ENCODE data around the gene NOL7. TPM values are rescaled to one million over a fixed set of nuclear protein-coding genes. Genes with fewer than 3 reads are reported as not detected.

Gene NOL7
- total and polyA plus RNA-seq, 2 of the 8 experiments (the other 6 are each of a cell fraction or from before 2014, with no cell fraction given), result 16.4 to 70.4 TPM

DNA sequence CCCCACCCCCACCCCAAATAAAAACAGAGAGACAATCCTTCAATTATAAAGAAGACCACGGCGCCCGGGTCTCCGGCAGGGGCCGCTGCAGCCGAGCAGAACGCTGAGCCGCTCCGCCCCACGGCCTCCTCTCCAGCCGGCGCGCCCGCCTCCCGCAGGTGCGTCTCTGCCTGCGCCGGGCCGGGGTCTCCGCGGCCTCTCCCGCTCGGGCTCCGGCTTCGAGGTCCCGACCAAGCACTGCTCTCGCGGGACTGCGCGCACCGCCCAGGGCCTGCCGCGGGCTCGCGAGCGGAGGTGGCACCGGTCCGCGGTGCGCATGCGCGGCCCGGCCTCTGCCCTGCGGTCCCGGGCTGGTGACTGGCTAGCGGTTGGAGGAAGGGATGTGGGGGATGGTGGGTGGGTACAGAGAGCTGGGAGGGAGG, 41.0 kb upstream of the NOL7 start (continued):
- TF ChIP-seq, protein P1, sequence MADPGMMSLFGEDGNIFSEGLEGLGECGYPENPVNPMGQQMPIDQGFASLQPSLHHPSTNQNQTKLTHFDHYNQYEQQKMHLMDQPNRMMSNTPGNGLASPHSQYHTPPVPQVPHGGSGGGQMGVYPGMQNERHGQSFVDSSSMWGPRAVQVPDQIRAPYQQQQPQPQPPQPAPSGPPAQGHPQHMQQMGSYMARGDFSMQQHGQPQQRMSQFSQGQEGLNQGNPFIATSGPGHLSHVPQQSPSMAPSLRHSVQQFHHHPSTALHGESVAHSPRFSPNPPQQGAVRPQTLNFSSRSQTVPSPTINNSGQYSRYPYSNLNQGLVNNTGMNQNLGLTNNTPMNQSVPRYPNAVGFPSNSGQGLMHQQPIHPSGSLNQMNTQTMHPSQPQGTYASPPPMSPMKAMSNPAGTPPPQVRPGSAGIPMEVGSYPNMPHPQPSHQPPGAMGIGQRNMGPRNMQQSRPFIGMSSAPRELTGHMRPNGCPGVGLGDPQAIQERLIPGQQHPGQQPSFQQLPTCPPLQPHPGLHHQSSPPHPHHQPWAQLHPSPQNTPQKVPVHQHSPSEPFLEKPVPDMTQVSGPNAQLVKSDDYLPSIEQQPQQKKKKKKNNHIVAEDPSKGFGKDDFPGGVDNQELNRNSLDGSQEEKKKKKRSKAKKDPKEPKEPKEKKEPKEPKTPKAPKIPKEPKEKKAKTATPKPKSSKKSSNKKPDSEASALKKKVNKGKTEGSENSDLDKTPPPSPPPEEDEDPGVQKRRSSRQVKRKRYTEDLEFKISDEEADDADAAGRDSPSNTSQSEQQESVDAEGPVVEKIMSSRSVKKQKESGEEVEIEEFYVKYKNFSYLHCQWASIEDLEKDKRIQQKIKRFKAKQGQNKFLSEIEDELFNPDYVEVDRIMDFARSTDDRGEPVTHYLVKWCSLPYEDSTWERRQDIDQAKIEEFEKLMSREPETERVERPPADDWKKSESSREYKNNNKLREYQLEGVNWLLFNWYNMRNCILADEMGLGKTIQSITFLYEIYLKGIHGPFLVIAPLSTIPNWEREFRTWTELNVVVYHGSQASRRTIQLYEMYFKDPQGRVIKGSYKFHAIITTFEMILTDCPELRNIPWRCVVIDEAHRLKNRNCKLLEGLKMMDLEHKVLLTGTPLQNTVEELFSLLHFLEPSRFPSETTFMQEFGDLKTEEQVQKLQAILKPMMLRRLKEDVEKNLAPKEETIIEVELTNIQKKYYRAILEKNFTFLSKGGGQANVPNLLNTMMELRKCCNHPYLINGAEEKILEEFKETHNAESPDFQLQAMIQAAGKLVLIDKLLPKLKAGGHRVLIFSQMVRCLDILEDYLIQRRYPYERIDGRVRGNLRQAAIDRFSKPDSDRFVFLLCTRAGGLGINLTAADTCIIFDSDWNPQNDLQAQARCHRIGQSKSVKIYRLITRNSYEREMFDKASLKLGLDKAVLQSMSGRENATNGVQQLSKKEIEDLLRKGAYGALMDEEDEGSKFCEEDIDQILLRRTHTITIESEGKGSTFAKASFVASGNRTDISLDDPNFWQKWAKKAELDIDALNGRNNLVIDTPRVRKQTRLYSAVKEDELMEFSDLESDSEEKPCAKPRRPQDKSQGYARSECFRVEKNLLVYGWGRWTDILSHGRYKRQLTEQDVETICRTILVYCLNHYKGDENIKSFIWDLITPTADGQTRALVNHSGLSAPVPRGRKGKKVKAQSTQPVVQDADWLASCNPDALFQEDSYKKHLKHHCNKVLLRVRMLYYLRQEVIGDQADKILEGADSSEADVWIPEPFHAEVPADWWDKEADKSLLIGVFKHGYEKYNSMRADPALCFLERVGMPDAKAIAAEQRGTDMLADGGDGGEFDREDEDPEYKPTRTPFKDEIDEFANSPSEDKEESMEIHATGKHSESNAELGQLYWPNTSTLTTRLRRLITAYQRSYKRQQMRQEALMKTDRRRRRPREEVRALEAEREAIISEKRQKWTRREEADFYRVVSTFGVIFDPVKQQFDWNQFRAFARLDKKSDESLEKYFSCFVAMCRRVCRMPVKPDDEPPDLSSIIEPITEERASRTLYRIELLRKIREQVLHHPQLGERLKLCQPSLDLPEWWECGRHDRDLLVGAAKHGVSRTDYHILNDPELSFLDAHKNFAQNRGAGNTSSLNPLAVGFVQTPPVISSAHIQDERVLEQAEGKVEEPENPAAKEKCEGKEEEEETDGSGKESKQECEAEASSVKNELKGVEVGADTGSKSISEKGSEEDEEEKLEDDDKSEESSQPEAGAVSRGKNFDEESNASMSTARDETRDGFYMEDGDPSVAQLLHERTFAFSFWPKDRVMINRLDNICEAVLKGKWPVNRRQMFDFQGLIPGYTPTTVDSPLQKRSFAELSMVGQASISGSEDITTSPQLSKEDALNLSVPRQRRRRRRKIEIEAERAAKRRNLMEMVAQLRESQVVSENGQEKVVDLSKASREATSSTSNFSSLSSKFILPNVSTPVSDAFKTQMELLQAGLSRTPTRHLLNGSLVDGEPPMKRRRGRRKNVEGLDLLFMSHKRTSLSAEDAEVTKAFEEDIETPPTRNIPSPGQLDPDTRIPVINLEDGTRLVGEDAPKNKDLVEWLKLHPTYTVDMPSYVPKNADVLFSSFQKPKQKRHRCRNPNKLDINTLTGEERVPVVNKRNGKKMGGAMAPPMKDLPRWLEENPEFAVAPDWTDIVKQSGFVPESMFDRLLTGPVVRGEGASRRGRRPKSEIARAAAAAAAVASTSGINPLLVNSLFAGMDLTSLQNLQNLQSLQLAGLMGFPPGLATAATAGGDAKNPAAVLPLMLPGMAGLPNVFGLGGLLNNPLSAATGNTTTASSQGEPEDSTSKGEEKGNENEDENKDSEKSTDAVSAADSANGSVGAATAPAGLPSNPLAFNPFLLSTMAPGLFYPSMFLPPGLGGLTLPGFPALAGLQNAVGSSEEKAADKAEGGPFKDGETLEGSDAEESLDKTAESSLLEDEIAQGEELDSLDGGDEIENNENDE (IDR thresholded peaks at IDR 0.05; ENCODE audit: insufficient replicate concordance, low read length), result no peak
- TF ChIP-seq BRCA1 (IDR thresholded peaks at IDR 0.05; ENCODE audit: low read depth, low read length) (peak; percentile 88), NRF1 (IDR thresholded peaks at IDR 0.05; ENCODE audit: low read depth, low read length) (peak; percentile 95), GTF2F1 (IDR thresholded peaks at IDR 0.05; ENCODE audit: borderline replicate concordance, low read depth, low read length) (no peak), RFX5 (IDR thresholded peaks at IDR 0.05; ENCODE audit: borderline replicate concordance, low read depth, low read length) (no peak), EZH2 (IDR thresholded peaks at IDR 0.05; ENCODE audit: low read depth, low read length, severe bottlenecking) (no peak), EGR1 (IDR thresholded peaks at IDR 0.05; ENCODE audit: borderline replicate concordance, low read depth, low read length) (peak; percentile 41; the same call in 1 of the 2 replicates), RNF2 (IDR thresholded peaks at IDR 0.05; ENCODE audit: borderline replicate concordance, low read depth, low read length, missing control alignments, poor library complexity, severe bottlenecking) (no peak)
- TF ChIP-seq, protein P2, sequence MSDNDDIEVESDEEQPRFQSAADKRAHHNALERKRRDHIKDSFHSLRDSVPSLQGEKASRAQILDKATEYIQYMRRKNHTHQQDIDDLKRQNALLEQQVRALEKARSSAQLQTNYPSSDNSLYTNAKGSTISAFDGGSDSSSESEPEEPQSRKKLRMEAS (IDR thresholded peaks at IDR 0.05), result no peak; the same call in 1 of the 2 replicates
